Measurements from ENCODE around the gene BICC1. TPM values are rescaled to one million over a fixed set of nuclear protein-coding genes. Genes with fewer than 3 reads are reported as not detected.

Gene BICC1
- total RNA-seq, 1 experiment from 2014 or later, result 0.67 TPM

- no peak overlapping the region for H3K27ac ChIP-seq (ENCODE audit: low read length)
- no peaks in the 10 kb centered on the region for H3K27me3 ChIP-seq (ENCODE audit: control insufficient read depth, insufficient read depth, low read length)
- ChIA-PET POLR2A (no interaction called here), CTCF (no interaction called here)
- no peaks in the 10 kb centered on the region for H3K36me3 ChIP-seq (ENCODE audit: control insufficient read depth, insufficient read depth, low read length)
- H3K4me3 ChIP-seq (ENCODE audit: low read depth in 2 of 2, low read length in 2 of 2), result no peak overlapping the region
- no peaks in the 10 kb centered on the region for H3K4me1 ChIP-seq (ENCODE audit: control insufficient read depth, insufficient read depth, low read length)
- in situ Hi-C loops (cut with HindIII; ENCODE audit: low pct_unique_long_range_greater_than_20kb, low sequenced_read_pairs), result no loop called here
- no peak for TF ChIP-seq CTCF (IDR thresholded peaks at IDR 0.05)
- TF ChIP-seq POLR2AphosphoS5 (IDR thresholded peaks at IDR 0.05; ENCODE audit: low read depth, low read length), result no peak
- no peak for TF ChIP-seq REST (IDR thresholded peaks at IDR 0.05; ENCODE audit: insufficient read depth in 1 of 2, low read depth in 2 of 2, low read length in 1 of 2)
- TF ChIP-seq TCF7L2 (IDR thresholded peaks at IDR 0.05; ENCODE audit: low read depth, low read length), result no peak
- no peak for TF ChIP-seq SIN3A (IDR thresholded peaks at IDR 0.05; ENCODE audit: borderline replicate concordance, insufficient read depth, low read depth, low read length)
- DNase-seq (ENCODE audit: low read depth, low spot score) (no peak), ATAC-seq (no peak)
- no TSS peak for BruUV-seq (replicated peaks)
- H3K9me3 ChIP-seq (ENCODE audit: control insufficient read depth, insufficient read depth, low read depth, low read length), result no peaks in the 10 kb centered on the region
- intact Hi-C loops (cut with micrococcal nuclease; ENCODE audit: unreplicated experiment), result no loop called here
Observed at GRCh38 chr10:58570979-58571378, 58.3 kb downstream of the BICC1 start.

- no TSS peak for BruUV-seq (replicated peaks)
- ChIA-PET CTCF (no interaction called here), POLR2A (no interaction called here)
- in situ Hi-C loops (cut with HindIII; ENCODE audit: low pct_unique_long_range_greater_than_20kb, low sequenced_read_pairs) (no loop called here), intact Hi-C loops (cut with micrococcal nuclease; ENCODE audit: unreplicated experiment) (no loop called here)
- TF ChIP-seq CTCF (IDR thresholded peaks at IDR 0.05) (no peak), REST (IDR thresholded peaks at IDR 0.05; ENCODE audit: insufficient read depth in 1 of 2, low read depth in 2 of 2, low read length in 1 of 2) (no peak), TCF7L2 (IDR thresholded peaks at IDR 0.05; ENCODE audit: low read depth, low read length) (no peak), POLR2AphosphoS5 (IDR thresholded peaks at IDR 0.05; ENCODE audit: low read depth, low read length) (no peak), SIN3A (IDR thresholded peaks at IDR 0.05; ENCODE audit: borderline replicate concordance, insufficient read depth, low read depth, low read length) (no peak)
- H3K27me3 ChIP-seq (ENCODE audit: control insufficient read depth, insufficient read depth, low read length), result no peaks in the 10 kb centered on the region
- no peak for ATAC-seq
- no peak for DNase-seq (ENCODE audit: low read depth, low spot score)
- no peaks in the 10 kb centered on the region for H3K36me3 ChIP-seq (ENCODE audit: control insufficient read depth, insufficient read depth, low read length)
- no peaks in the 10 kb centered on the region for H3K4me1 ChIP-seq (ENCODE audit: control insufficient read depth, insufficient read depth, low read length)
- H3K27ac ChIP-seq (ENCODE audit: low read length), result no peak overlapping the region
- H3K4me3 ChIP-seq (ENCODE audit: low read depth in 2 of 2, low read length in 2 of 2), result no peak overlapping the region
- H3K9me3 ChIP-seq (ENCODE audit: control insufficient read depth, insufficient read depth, low read depth, low read length), result no peaks in the 10 kb centered on the region
Observed at GRCh38 chr10:58573144-58573543, 60.5 kb downstream of the BICC1 start.
